Fibroblast of skin of right biceps (primary cell): ENCODE measurements around the gene BNC1.

ENCODE experiments used
- DNase-seq: peaks from one replicate; pipeline ENCODE4 v3.0.0-alpha.2; 2013

Gene BNC1, protein sequence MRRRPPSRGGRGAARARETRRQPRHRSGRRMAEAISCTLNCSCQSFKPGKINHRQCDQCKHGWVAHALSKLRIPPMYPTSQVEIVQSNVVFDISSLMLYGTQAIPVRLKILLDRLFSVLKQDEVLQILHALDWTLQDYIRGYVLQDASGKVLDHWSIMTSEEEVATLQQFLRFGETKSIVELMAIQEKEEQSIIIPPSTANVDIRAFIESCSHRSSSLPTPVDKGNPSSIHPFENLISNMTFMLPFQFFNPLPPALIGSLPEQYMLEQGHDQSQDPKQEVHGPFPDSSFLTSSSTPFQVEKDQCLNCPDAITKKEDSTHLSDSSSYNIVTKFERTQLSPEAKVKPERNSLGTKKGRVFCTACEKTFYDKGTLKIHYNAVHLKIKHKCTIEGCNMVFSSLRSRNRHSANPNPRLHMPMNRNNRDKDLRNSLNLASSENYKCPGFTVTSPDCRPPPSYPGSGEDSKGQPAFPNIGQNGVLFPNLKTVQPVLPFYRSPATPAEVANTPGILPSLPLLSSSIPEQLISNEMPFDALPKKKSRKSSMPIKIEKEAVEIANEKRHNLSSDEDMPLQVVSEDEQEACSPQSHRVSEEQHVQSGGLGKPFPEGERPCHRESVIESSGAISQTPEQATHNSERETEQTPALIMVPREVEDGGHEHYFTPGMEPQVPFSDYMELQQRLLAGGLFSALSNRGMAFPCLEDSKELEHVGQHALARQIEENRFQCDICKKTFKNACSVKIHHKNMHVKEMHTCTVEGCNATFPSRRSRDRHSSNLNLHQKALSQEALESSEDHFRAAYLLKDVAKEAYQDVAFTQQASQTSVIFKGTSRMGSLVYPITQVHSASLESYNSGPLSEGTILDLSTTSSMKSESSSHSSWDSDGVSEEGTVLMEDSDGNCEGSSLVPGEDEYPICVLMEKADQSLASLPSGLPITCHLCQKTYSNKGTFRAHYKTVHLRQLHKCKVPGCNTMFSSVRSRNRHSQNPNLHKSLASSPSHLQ

DNA sequence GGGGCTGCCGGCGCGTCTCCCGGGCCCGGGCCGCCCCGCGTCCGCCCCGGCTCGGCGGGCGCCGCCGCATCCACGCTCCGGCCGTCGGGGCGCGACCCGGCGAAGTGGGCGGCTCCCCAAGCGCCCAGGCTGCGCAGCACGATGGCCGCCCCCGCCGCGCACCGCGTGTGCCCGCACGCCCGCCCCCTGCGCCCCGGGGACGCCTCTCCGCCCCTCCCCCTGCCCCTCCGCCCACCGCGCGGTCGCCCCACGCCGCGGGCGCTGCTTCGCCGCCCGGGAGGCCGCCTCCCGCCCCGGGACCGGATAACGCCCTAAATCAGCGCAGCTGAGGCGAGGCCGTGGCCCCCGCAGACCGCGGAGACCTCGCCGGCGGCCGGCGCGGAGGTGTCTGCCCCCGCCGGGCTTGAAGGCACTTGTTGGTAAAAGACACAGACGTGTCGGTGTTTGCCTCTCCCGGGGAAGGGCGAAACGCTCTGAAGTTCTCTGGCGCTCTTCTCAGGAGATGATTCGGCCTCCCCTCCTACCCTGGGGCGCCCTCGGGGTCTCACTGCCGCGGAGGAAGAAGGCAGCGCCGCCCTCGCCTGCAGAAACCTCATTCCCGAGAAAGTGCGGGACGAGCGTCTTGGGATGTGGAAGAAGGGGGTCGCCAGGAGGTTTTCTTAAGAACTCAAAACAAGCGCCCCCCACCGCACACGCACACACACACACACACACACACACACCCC, at the start of gene BNC1:
Gene BNC1 (minus strand): TSS at position 106 of the 725 bp plus-strand sequence. CDS start 36 bp downstream, at position 70.
- no peak for DNase-seq

- peak; percentile 35 for DNase-seq
Measured at GRCh38 chr15:83327041-83327440, 42.6 kb upstream of the BNC1 start.

DNA sequence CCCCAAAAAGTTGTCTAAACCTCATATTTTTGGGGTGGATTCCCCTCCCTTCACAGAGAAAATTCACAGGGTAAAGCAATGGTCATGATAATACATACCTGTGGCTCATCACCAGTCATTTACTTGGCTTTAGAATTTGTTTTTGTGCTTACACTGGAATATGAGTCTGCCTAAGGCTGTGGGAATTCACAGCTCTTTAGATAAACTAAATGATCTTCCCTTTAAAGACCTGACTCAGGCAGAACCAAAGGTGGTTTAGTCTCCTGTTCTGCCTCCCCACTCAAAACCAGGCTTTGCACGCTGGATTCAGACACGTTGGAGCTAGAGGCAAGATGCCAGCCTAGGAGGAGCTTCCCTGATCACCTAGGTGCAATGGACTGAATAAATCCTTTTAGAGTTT, 40.3 kb upstream of the BNC1 start:
- DNase-seq, result no peak

DNA sequence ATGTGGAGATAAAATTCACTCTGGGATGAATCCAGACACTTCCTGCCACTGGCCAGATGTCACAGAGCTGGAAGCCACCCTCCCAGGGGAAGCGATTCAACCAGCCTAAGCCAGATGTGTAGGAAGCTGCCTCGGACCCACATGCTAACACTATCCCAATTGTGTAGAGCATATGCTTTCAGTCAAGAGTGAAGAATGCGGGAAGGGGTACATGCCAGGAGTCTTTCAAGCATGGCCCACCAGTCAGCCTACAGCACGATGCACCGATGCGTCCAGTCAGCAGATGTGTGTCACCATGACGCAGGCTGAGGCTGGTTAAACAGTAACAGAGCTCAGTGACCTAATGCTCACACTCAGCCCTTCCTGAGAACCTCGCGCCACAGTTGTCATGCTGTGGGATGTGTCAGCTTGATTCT, 38.8 kb upstream of the BNC1 start:
- peak; percentile 96 for DNase-seq

DNA sequence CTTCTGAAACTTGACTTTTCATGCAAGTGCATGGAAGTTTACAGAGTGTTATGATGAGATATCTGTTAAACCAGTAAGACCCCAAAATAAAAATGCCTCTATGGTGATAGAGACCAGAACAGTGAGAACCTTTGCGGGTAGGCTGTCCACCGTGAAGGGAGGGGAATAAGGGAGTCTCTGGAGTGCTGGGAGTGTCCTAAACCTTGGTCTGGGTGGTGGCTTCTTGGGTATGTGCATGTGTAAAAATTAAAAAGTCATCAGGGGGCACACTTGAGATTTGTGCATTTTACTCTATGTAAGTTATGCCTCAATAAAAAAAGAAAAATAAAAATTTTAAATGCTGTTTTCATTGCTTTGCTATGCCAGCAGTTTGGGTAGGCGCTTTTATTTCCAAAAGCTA, 38.2 kb upstream of the BNC1 start:
- DNase-seq, result no peak

DNA sequence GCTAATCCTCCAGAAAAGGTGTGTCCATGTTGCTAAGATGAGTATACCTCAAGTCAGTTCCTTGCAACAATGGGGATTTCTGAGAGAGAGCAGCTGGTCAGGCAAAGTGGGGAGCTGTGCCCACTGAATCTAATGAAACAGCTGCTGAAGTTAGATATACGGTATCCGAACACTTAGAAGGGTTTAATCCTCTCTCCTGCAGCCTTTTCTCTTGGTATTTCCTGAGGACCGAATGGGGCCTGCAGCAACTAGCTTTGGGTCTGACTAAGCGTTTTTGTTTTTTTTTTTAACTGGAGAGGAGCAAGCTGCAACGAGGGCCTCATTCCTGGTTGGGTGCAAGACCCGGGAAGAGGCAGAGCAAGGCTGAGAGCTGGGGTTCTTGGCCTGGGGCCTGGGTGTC, 37.6 kb upstream of the BNC1 start:
- DNase-seq, result peak; percentile 67

- DNase-seq, result peak; percentile 66
Measured at GRCh38 chr15:83320844-83321243, 36.4 kb upstream of the BNC1 start.

GRCh38 chr15:83320404-83320803, 35.9 kb upstream of the BNC1 start:
- DNase-seq, result peak; percentile 84

GRCh38 chr15:83319771-83320170, 35.3 kb upstream of the BNC1 start:
- DNase-seq, result no peak

DNA sequence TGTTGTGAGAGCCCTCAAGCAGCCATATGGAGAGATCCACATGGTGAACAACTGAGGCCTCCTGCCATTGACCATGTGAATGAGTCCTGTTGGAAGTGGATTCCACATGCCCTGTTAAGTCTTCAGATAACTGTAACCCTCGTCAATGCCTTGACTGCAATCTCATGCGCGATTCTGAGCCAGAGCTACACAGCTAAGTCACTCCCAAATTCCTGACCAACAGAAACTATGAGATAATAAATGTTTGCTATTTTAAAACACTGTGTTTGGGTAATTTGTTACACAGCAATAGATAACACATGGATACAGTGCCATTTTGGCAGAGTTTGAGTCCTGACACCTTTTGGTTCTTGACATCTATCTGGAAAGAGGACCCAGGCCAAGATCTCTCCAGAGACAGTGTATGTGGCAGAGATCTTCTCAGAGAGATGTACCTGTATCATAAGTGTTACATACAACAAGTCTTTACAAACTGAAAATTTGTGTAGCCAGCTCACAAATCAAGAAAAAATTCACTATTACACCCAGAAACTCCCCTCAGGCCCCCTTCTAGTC, 34.5 kb upstream of the BNC1 start:
- DNase-seq, result no peak

GRCh38 chr15:83318036-83318435, 33.6 kb upstream of the BNC1 start:
- DNase-seq, result no peak

- DNase-seq, result no peak
Measured at GRCh38 chr15:83312071-83312470, 27.6 kb upstream of the BNC1 start.

GRCh38 chr15:83310521-83311456, 26.3 kb upstream of the BNC1 start:
- no peak for DNase-seq

GRCh38 chr15:83308671-83309070, 24.2 kb upstream of the BNC1 start:
- DNase-seq, result no peak

DNA sequence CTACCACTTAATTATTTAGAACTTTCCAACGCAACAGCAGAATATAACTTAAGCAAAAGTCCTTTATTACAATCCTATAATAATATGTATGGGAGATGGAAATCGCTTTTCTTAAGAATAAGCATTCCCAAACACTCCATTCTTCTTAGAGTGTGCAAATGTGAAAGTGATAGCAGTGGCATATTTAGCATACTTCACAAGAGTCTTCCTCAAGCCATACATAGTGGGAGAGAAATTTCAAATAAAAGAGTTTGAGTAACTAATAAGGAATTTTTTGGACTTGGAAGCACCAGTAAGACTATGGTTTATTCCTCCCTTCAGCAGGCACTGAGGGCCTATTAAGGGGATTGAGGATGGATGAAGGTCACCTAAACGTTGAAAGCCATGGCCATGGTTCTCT, 22.1 kb upstream of the BNC1 start:
- DNase-seq, result peak; percentile 26

- peak; percentile 28 for DNase-seq
Measured at GRCh38 chr15:83305704-83306291, 21.3 kb upstream of the BNC1 start.

GRCh38 chr15:83304861-83305703, 20.6 kb upstream of the BNC1 start:
- DNase-seq, result no peak

- DNase-seq, result no peak
Measured at GRCh38 chr15:83303535-83303934, 19.1 kb upstream of the BNC1 start.

DNA sequence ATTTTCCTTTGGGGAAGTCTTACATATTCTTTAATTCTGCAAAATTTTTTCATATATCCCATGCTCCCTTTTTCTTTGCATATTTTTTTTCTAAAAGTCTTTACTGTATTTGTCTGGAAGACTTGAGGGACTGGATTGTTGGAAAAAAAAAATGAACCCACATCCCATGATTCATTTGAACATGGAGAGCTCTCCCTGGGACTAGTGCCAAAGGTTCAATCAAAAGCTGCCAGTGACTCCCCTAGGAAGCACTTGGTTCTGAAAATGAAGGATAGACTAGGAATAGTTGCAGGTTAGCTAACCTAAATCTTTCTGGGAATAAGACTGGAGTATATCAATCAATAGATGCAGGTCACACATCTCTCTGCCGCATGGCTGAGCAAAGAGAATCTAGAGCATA, 16.4 kb upstream of the BNC1 start:
- peak; percentile 72 for DNase-seq

DNA sequence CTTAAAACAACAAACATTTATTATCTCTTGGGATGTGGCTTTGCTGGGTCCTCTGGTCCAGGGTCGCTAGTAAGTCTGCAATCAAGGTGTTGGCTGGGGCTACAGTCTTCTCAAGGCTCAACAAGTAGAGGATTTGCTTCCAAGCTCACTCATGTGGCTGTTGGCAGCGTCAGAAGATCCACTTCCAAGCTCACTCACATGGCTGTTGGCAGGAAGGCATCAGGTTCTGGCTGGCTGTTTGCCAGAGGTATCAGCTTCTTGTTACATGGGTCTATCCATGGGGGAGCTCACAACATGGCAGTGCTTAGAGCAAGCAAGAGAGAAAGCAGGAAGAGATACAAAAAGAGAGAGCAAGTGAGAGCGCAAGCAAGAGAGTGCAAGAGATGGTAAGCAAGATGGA, 15.0 kb upstream of the BNC1 start:
- DNase-seq, result no peak
